Heart left ventricle (tissue), 13 donors: ENCODE measurements around the gene KRTAP4-5.

Source experiments
- POLR2A ChIP-seq, 2 donors: fragments of 450-650 bp; IDR thresholded peaks; one replicate each; pipeline ENCODE4 v1.6.1; 2017; ENCODE audit warnings: antibody characterized with exemption in 2 of 2, mild to moderate bottlenecking in 2 of 2, moderate library complexity in 2 of 2
- TF ChIP-seq, protein P1 (sequence below), 12 donors: fragments of 200-600 bp; sonication (generic) in 4 of 12; IDR thresholded peaks; one replicate each; pipeline versions ENCODE4 v1.5.0 to v1.8.0; 2018 to 2022; ENCODE audit warnings: antibody characterized with exemption in 12 of 12, mild to moderate bottlenecking in 5 of 12
- donor health status: ischemic (EF 13 %, LVEDD 7.1; RV severe dilation, severe dysfunction).
- donor health status: DM: no; HTN: yes; CAD: no.
- donor health status: DM: no; HTN: no; CAD: no.
- donor health status: ischemic (EF 25% LVEDD 6.9; RV normal size, moderate dysfunction).
- donor health status: ischemic (EF 25% LVEDD 5.7; RV mildly dilated, moderate dysfunction).
- donor health status: ischemic (EF 35%, LVEDD 5.7; RV mildly dilated, moderate dysfunction).
- donor health status: nonischemic (EF 11% LVEDD 7.7; RV severe dilation, severe dysfunction).
- donor health status: DM: yes; HTN: yes; CAD: no.
- donor health status: PGD.
- donor health status: ischemic (EF 29% LVEDD 5.4; RV normal size, mild dysfunction).
- donor health status: nonischemic (EF 23%, LVEDD 6.1; RV moderate dilation, normal function).

DNA sequence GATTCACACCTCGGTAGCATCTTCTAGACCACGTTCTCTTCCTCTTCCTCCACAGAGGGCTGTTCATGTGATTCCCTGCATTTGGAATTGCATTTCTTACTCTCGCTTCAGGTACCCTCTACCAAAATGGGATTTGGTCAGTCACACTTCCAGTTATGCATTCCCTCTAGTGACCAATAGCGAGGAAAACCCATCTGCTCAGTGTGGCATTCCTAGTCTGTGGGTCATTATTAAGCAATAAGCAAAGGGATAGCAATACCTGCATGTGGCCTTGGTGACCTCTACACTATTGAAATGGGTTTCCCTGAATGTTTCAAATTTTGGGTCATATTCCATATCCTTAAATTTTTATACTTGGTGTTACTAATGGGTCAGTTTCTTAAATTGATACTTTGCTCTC, 401 bp upstream of the KRTAP4-5 start:
- no peak for TF ChIP-seq POLR2A (IDR thresholded peaks at IDR 0.05)
- TF ChIP-seq, protein P1, sequence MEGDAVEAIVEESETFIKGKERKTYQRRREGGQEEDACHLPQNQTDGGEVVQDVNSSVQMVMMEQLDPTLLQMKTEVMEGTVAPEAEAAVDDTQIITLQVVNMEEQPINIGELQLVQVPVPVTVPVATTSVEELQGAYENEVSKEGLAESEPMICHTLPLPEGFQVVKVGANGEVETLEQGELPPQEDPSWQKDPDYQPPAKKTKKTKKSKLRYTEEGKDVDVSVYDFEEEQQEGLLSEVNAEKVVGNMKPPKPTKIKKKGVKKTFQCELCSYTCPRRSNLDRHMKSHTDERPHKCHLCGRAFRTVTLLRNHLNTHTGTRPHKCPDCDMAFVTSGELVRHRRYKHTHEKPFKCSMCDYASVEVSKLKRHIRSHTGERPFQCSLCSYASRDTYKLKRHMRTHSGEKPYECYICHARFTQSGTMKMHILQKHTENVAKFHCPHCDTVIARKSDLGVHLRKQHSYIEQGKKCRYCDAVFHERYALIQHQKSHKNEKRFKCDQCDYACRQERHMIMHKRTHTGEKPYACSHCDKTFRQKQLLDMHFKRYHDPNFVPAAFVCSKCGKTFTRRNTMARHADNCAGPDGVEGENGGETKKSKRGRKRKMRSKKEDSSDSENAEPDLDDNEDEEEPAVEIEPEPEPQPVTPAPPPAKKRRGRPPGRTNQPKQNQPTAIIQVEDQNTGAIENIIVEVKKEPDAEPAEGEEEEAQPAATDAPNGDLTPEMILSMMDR (IDR thresholded peaks at IDR 0.05) = no peak
